NCI-H1930 (cell line): Measurements from ENCODE around the gene CWC27.

Source experiments
- DNase-seq, 2 experiments: peaks; one replicate each; lab custom pipeline; 2025; lab: John Stamatoyannopoulos, UW

The CWC27 gene

DNA sequence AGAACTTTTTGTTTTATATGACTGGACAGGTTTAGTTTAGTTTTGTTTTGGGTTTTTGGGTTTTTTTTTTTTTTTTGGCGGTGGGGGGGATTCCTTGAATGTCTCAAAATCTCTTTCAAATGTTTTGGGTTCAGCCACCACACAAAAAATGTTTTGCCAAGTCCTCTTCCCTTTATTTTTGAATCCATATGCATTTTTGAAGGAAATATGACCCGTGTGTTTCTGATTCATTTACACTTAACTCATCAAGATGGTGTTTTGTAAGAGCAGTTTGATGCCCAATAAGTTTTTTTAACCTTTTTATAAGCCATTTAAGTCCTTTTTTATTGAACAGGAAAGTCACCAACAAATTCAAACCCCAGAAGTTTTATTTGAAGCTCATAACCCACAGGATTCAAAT is 209.8 kb downstream of the CWC27 start:
- no peak for DNase-seq

DNA sequence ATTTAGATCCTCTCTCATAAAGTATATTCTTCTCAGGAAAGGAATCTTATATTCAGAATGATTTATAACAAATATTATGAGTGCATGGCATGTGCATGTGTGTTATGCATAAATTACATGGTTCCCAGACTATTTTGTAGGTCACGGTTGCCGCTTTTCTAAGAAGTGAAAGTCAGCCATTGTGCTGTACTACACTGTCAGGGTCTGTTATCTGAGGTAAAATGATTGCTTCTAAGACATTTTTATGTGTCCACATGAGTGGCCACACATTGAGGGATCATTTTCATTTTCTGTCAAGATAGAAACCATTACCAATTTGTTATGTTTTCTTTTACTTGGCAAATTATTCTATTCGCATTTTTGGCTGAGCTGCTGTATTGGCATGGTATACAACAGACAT is 210.8 kb downstream of the CWC27 start:
- DNase-seq = no peak

DNA sequence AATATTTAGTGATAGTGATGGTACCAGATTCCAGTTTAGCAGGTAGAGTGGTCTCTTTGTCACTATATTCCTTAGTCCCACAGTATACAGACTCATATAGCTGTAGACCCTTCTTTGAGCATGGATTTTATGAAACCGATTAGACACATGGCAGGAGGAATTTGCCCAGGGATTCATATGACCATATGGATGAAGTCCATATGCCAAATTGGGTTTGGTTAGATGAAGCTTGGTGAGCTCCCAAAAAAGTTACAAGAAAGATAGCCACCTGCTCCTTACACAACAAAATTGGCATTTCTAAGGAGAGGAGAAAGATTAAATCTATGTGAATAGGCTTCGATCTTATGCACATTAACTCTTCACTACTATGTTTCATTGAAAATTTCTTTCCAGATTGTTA is 211.4 kb downstream of the CWC27 start:
- no peak for DNase-seq

DNA sequence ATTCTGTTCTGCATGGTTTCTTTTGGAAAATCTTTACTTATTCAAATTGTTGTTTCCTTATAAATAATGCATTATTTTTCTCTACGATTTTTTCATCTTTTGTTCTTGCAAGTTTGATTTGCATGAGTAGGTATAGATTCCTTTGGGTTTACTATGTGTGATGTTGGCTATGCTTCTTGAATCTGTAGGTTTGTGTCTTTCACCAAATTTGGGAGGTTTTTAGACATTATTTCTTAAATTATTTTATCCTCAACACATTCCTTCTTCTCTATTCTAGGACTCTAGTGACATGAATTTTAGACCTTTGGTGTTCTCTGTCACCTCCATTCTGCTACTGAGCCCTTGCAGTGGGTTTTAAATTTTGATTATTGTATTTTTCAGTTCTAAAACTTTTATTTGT is 219.0 kb downstream of the CWC27 start:
- DNase-seq = no peak

DNA sequence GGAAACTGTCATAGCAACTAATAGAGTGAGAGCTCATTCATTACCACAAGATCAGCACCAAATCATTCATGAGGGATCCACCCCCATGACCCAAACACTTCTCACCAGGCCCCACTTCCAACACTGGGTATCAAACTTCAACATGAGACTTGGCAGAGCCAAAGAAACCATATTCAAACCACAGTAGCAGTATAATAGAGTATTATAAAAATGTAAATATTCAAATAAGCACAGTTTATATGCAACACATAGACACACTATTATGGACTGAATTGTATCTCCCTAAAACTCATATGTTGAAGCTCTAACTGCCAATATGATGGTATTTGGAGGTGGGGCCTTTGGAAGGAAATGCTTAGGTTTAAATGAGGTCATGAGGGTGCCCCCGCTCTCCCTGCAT is 240.5 kb downstream of the CWC27 start:
- no peak for DNase-seq

DNA sequence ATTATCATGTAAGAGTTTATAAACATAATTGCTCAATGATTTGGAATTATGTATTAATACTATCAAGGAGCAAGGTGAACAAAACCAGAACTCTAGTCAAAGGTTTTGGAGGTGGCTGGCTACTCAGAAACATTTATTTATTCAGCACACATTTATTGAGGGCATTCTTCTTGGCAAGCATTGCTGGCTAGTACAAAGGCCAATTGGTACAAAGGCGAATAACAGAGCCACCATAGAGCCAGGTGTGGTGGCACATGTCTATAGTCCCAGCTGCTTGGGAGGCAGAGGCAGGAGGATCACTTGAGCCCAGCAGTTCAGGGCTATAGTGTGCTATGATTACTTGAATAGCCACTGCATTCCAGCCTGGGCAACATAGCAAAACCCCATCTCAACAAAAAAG is 242.1 kb downstream of the CWC27 start:
- DNase-seq = no peak

DNA sequence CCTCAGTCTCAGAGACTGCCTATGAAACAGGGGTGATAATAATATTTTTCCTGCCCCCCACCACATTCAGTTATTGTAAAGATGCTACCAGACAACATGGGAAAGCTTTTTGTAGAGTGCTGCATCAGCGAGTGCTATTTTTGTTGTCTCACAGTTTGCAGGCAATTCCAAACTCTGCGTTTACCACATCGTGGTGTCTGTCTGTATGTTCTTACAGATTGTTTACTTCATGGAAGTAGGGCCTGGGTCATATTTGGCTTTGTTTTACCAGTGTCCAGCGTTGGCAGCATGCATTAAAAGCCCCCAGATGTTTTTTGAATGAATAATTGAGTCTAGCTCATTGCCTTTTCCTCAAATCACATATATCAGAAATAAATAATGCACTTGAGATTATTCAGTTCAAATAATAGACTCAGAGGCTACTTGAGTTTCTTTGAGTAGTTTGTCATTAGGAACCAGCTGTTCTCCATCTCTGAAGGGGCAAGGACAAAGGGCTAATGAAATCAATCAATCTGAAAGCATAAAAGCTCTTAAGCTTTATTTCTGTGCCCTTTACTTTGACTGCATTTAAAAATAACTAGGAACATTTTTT is 243.7 kb downstream of the CWC27 start:
- DNase-seq = no peak

DNA sequence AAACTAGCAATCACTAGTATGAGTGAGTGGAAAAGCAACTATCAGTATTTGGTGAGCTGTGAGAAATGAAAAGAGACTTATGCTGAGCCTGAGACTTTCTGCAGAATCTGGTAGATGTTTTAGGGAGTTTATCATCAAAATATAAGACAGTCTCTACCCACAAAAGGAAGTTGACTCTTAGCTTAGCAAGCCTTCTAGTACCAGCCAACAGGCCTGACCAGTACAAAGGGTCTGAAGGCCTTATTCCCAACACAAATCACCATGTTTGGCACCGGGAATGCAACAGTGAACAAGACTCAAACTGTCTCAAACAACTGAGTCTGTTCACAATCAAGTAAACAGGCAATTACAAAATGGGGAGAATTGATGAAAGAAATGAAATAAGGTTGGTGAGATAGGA is 244.4 kb downstream of the CWC27 start:
- no peak for DNase-seq

DNA sequence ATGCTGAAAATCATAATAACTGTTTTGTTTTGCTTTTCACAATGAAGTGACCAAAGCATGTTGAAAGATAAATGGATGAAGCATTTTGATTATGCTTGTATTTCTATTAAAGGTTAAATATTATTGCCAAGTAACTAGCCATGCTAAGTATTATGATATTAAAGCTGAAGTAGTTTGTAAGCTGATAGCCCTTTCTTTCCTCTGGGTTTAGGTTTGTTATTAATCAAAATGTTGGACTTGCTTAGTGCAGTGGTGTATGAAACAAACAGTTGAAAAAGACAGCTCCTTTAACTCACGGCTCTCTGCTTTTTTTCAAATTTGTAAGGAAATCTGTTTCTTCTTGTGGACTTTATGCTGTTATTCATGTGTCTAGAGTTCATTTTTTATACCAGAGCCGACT is 246.0 kb downstream of the CWC27 start:
- DNase-seq = no peak

DNA sequence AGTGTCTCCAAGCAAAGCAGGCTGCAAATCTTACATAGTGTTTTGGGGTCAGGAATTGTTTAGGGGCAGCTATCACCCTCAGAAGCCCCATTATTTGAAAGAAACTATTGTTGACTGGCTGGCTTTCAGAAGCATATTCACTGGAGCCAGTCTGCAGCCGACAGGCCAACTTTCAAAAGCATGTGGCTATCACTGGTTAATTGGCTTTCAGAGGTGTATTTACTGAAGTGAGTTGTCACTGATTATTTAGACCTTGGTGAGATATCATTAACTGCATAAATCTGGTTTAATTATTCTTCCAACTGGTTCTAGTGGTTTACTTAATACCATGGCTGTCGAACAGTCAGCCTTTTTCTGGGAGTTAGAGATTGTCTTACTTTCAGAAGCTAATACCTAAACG is 247.0 kb downstream of the CWC27 start:
- DNase-seq = no peak

DNA sequence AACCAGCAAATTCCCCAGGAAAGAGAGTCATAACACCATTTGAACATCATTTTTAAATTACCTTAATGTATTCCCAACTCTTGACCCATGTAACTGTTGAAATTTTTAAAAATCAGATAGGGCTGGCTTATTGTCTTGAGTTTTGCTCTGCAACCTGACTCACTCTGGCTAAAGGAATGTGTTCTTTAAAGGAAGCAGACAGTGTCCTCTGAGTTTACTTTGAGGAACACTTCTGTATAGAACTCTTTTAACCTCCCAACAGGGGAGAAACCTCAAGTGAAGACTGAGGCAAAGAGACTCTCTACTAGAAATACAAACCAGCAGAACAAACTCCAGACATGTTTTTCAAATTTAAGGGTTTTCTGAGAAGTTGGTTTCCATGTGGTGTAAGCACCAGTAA is 248.9 kb downstream of the CWC27 start:
- DNase-seq = no peak

DNA sequence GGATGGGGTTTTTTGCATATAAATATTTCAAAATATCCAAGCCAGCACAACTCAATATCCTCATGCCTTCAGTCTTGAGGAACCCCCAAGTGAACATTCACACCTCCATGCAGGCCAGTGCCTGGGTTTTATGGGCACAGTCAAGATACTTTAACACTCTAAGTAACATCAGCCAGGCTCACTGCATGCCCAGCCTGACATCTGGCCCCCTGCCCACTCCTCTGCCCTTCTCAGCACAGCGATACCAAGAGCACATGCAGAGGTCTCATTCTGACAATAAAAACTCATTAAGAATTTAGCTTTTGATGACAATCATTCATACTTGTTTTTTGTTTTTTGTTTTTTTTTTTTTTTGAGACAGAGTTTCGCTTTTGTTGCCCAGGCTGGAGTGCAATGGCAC is 250.0 kb downstream of the CWC27 start:
- no peak for DNase-seq

DNA sequence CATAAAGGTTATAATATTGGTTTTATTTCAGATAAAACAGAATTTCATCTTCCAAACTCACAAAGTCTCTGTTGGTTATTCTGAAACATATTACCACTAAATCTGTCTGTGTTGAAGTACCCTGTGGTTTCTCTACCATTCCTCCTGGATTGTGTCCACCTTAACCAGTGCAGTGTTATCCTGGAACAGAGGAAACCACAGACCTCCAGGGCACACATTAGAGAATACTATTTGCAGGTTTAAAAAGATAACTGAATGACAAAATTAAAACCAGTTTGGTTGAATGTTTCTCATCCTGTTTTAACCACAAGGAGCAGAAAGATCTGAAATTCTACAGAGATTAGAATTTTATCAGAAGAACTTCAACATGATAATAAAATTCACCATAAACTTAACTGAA is 251.8 kb downstream of the CWC27 start:
- no peak for DNase-seq

DNA sequence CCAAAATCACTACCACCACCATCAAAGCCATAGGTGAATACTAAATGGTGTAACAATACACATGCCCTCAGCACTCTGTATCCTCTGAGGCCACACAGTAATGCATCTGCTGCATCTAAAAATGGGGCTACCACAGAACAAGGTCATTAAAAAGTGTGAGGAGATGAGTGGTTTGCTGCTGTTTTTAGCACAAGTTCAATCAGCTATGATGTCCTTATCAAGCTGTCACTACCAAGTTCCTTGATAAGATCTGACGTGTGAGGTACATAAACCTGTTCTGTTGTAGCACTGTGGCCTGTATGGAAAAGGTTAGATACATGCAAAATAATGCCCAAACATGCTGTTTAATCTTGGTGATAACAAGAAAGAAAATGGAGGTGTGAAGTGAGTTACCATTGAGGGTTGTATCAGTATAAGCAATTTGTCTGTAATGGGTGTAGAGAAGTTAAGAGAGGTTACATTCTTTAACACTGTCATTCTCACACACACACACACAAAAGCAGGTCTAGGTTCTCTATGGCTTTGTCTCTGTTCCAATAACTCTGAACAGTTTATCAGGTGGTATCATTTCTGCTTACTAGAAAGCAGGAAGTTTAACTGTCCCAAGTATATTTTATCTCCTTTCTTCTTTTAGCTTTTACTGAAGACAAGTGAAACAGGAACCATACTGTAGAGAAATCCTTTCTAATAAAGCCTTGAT is 252.9 kb downstream of the CWC27 start:
- DNase-seq = no peak

DNA sequence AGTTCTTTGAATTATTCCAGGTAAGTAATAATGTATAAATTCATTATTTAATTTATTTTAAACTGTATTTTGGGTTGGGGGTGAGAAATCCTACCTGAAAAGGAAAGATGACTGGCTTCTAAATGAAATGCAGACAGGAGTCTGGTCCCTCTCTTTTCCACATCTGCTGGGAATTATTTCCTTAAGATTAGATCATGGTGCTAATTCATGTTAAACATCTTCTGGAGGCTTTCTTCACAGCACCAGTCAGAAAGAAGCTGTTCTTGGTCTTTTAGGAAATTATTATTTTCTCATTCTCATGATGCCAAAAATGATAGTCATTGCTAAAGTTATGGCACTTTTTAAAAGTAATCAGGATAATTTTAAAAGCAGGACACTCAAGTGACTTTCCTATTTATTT is 254.2 kb downstream of the CWC27 start:
- DNase-seq = no peak

DNA sequence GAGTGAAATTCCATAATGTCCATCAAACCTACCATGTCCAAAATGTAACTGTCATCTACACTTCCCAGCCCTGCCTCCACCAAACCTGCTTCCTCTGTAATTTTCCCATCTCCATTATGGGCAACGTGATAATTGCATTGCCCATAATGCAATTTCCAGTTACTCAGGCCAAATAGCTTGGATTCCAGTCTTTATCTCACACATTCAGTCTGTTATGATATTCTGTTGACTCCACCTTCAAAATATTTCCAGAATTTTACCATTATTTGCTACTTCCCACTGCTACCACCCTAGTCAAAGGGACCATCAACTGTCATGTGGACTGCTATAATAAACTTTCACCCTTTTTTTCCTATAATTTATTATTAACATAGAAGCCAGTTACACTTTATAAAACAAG is 256.0 kb downstream of the CWC27 start:
- no peak for DNase-seq

DNA sequence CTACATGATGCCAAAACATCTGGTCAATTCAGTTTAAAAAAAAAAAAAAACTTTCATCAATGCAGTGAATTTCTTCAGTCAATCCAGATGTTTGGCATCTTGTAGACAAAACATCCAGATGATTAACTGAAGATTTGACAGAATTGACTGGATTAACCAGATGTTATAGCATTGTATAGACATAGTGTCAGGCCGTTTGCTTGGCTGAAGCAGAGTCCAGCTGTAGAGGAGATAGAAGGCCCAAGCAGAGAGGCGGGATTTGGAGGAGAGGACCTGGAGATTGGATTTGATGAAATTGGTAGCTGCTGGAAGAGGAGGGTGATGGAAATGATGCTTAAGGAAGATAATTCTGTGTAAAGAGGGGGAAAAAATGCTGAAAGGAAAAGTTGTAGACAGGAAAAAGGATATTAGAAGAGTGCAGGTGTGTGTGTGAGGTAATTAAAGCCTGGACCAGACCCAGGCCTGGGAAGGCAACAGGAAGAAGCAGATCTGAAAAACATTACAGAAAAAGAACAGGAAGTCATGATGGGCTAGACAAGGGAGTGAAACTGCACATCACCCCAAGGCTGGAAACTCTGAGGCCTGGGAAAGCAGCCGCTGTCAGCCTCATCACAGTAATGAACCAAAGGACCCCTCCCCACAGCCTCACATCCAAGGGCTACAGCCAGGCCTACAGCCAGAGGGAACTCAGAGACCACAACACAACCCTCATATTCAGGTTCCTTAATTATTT is 258.3 kb downstream of the CWC27 start:
- no peak for DNase-seq

DNA sequence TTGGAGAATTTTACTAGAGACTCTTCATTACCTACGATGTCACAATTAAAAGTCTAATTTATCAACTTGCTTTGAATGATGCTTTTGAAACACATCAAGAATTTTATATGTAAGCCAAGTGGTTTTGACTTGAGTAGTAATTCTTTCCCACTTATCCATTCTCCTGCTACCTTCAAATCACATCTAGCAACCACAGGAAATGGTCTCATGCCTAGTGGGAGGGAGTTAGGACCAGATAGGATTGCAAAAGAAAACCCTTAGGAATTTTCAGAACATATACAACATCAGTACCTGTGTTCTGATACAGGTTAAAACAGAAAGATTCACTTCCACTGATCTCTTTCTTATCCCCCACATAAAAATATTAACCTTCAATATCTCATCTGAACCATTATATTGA is 260.4 kb downstream of the CWC27 start:
- DNase-seq = no peak

DNA sequence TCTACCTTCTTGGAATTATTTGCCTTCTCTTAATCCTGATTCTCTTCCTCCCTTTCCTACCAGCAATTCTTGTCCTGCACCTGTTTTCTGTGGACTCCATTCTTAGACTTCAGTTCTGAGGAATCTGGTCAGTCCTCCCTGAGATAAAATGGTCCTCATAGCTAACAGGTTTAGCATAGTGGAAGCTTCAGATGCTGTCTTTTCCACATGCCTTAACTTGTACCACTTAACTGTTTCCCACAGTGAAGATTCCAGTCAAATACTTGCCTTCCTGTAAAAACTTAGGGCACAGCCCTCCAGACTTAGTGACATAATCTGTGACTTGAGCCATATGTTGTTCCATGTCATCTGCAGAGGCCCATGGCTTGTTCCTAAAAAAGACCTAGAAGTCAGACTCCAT is 261.3 kb downstream of the CWC27 start:
- no peak for DNase-seq

DNA sequence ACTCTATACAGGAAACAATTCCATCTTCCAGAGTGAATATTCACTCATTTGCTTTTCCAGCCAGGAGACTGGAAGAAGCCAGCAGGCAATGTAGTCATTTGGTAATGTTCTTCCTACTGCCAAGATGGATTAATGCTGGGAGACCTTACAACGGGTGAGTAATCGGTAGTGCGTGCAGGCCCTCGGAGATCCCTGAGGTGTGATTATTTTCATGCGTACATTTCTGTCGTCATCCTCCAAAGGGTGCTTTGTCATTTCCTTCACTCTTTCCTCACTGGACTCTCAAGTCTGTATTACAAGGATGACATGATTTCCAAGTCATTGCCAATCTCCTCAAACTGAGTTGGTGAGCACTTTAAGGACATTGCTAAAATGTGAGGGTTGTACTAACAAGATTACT is 263.5 kb downstream of the CWC27 start:
- no peak for DNase-seq

DNA sequence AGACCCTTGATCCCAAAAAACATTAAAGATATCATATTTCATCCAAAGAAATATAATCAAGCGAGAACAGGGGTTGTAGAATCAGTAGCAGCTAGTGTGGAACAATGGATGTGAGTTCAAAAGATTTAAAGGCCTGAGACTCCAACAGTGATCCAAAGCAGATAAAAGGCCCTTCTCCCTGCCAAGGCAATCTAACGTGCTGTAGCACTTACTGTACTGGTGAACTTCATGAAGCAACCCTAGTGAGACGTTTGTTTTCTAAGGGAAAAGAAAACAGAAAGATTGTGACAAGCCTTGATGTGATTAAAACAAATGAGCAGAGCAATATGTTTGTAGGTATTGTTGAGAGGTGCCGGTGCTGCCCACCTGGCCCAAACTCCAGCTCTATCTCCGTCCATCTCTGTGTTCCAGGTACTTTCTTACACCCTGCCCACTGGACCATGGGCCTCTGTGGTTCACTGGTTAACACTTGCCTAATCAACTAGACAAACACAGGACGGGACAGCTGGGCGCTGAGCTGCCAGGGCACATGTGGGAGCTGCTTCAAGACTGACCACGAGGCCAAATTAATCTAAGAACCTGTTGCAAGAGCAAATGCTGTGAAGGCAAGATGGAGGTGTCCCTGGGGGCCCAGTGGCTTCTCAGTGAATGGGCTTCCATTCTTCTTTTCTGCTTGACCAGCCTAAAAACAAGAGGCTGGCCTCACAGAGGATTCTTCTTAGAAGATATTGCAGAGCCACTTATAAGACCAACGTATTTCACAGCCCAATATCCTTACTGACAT is 265.5 kb downstream of the CWC27 start:
- DNase-seq = no peak

DNA sequence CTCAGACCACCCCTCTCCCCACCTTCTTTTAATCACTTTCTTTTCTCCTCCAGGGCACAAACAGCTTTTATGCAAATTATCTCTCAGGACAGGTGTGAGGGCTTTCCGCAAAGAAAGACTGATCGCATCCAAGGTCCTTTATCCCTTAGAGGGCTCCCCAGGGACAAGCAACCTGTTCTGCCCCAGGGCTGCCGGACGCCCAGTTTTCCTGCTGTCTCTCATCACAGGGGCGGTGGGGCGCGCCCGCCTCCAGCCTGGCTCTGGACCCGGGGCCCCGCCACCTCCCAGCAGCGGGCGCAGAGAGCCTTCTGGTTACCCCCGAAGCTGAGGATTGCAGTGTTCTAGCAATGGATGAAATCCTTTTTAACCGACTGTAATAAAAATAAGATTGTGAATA is 266.1 kb downstream of the CWC27 start:
- no peak for DNase-seq
